Astrocyte (in vitro differentiated cells and primary cell): Measurements from ENCODE around the gene FAM222B. TPM values are rescaled to one million over a fixed set of nuclear protein-coding genes. Genes with fewer than 3 reads are reported as not detected.

Experiments used
- DNase-seq: peaks from one replicate; pipeline ENCODE4 v3.0.0-alpha.2; 2010; ENCODE audit warnings: low read depth
- FAIRE-seq: peaks from 2 replicates; lab custom pipeline; 2011; peaks lifted over from hg19 to GRCh38; lab: Jason Lieb, UNC
- H2AFZ ChIP-seq: 2 replicates; pipeline ENCODE4 v1.6.0; 2012; ENCODE audit warnings: low read depth, low read length, inconsistent platforms
- H3K27ac ChIP-seq: 2 replicates; pipeline ENCODE4 v1.5.1; 2011; ENCODE audit warnings: low read depth, low read length, inconsistent platforms
- H3K27me3 ChIP-seq: 2 replicates; pipeline ENCODE4 v1.6.0; 2011; ENCODE audit warnings: low read length, inconsistent platforms; ENCODE audit not compliant: insufficient read depth
- H3K36me3 ChIP-seq: 2 replicates; pipeline ENCODE4 v1.5.1; 2011; ENCODE audit warnings: low read length, inconsistent platforms; ENCODE audit not compliant: insufficient read depth
- H3K4me1 ChIP-seq: 2 replicates; pipeline ENCODE4 v1.5.1; 2011; ENCODE audit warnings: low read length, inconsistent platforms; ENCODE audit not compliant: insufficient read depth
- H3K4me2 ChIP-seq: 2 replicates; pipeline ENCODE4 v1.6.0; 2012; ENCODE audit warnings: low read length, inconsistent platforms
- H3K4me3 ChIP-seq: 2 replicates; pipeline ENCODE4 v1.5.1; 2011; ENCODE audit warnings: low read depth, mild to moderate bottlenecking, low read length, inconsistent platforms; ENCODE audit not compliant: insufficient read depth
- H3K79me2 ChIP-seq: 2 replicates; pipeline ENCODE4 v1.6.0; 2012; ENCODE audit warnings: mild to moderate bottlenecking, low read length, inconsistent platforms; ENCODE audit not compliant: insufficient read depth
- H3K9ac ChIP-seq: 2 replicates; pipeline ENCODE4 v1.6.0; 2012; ENCODE audit warnings: mild to moderate bottlenecking, low read length, inconsistent platforms
- H3K9me3 ChIP-seq: 2 replicates; pipeline ENCODE4 v1.5.1; 2012; ENCODE audit warnings: low read depth, mild to moderate bottlenecking, low read length, inconsistent platforms; ENCODE audit not compliant: insufficient read depth
- H4K20me1 ChIP-seq: 2 replicates; pipeline ENCODE4 v1.6.0; 2012; ENCODE audit warnings: low read length, inconsistent platforms; ENCODE audit not compliant: insufficient read depth
- H3K27ac Mint-ChIP-seq: one replicate; pipeline ENCODE4 v1.8.0; 2021; ENCODE audit warnings: mild to moderate bottlenecking, mixed read lengths; ENCODE audit not compliant: unreplicated experiment
- H3K27me3 Mint-ChIP-seq: one replicate; pipeline ENCODE4 v1.8.0; 2021; ENCODE audit warnings: low read depth, mixed read lengths; ENCODE audit not compliant: unreplicated experiment
- H3K36me3 Mint-ChIP-seq: one replicate; pipeline ENCODE4 v1.8.0; 2021; ENCODE audit warnings: low read depth, mixed read lengths; ENCODE audit not compliant: unreplicated experiment
- H3K4me1 Mint-ChIP-seq: one replicate; pipeline ENCODE4 v1.8.0; 2021; ENCODE audit warnings: low read depth, mixed read lengths; ENCODE audit not compliant: unreplicated experiment
- H3K4me3 Mint-ChIP-seq: one replicate; pipeline ENCODE4 v1.8.0; 2021; ENCODE audit warnings: mild to moderate bottlenecking, moderate library complexity, mixed read lengths; ENCODE audit not compliant: unreplicated experiment
- H3K9me3 Mint-ChIP-seq: one replicate; pipeline ENCODE4 v1.8.0; 2021; ENCODE audit warnings: mild to moderate bottlenecking, mixed read lengths; ENCODE audit not compliant: unreplicated experiment
- EZH2 ChIP-seq: IDR thresholded peaks from 2 replicates; pipeline ENCODE4 v1.6.1; 2012; ENCODE audit warnings: mild to moderate bottlenecking, low read length, inconsistent platforms; ENCODE audit not compliant: insufficient read depth
- total RNA-seq: library from RNA; stranded (reverse); gene quantifications from 2 replicates; pipeline ENCODE4 v1.2.1, GENCODE V29; 2021
- TF ChIP-seq, protein P1 (sequence below): IDR thresholded peaks from 2 replicates; pipeline ENCODE4 v1.5.1; 2011; ENCODE audit warnings: low read depth, mild to moderate bottlenecking, inconsistent platforms, low read length, moderate library complexity; ENCODE audit not compliant: insufficient read depth

Gene FAM222B
- total RNA-seq, 1 donor from 2014 or later: 53.0 TPM

DNA sequence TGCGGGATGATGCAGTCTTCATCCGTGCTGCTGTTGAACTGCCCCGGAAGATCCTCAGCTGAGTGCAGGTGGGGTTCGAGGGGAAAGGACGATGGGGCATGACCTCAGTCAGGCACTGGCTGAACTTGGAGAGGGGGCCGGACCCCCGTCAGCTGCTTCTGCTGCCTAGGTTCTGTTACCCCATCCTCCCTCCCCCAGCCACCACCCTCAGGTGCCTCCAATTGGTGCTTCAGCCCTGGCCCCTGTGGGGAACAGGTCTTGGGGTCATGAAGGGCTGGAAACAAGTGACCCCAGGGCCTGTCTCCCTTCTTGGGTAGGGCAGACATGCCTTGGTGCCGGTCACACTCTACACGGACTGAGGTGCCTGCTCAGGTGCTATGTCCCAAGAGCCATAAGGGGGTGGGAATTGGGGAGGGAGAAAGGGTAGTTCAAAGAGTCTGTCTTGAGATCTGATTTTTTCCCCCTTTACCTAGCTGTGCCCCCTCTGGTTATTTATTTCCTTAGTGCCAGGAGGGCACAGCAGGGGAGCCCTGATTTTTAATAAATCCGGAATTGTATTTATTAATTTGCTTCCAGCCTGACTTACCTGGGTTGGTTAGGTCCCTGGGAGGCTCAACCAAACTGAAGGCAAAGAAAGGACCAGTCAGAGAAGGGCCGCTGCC lies 92.9 kb downstream of the FAM222B start:
- peaks cover 79% of the 10 kb centered on the region for H4K20me1 ChIP-seq
- H3K36me3 Mint-ChIP-seq: peaks cover 12% of the 10 kb centered on the region
- peaks cover 23% of the 10 kb centered on the region for H3K36me3 ChIP-seq
- no peak overlapping the region for H3K4me3 ChIP-seq
- no peak overlapping the region for H3K4me2 ChIP-seq
- H3K27ac Mint-ChIP-seq: peak overlapping the region; percentile 87
- peaks cover 62% of the 10 kb centered on the region for H3K79me2 ChIP-seq
- H3K4me1 Mint-ChIP-seq: peaks cover 8% of the 10 kb centered on the region
- H3K9ac ChIP-seq: no peak overlapping the region
- no peak for TF ChIP-seq EZH2
- TF ChIP-seq, protein P1, sequence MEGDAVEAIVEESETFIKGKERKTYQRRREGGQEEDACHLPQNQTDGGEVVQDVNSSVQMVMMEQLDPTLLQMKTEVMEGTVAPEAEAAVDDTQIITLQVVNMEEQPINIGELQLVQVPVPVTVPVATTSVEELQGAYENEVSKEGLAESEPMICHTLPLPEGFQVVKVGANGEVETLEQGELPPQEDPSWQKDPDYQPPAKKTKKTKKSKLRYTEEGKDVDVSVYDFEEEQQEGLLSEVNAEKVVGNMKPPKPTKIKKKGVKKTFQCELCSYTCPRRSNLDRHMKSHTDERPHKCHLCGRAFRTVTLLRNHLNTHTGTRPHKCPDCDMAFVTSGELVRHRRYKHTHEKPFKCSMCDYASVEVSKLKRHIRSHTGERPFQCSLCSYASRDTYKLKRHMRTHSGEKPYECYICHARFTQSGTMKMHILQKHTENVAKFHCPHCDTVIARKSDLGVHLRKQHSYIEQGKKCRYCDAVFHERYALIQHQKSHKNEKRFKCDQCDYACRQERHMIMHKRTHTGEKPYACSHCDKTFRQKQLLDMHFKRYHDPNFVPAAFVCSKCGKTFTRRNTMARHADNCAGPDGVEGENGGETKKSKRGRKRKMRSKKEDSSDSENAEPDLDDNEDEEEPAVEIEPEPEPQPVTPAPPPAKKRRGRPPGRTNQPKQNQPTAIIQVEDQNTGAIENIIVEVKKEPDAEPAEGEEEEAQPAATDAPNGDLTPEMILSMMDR: no peak
- H3K9me3 Mint-ChIP-seq: no peaks in the 10 kb centered on the region
- no peaks in the 10 kb centered on the region for H3K27me3 ChIP-seq
- peak overlapping the region; percentile 40 for H3K4me3 Mint-ChIP-seq
- H3K27me3 Mint-ChIP-seq: no peaks in the 10 kb centered on the region
- no peaks in the 10 kb centered on the region for H3K9me3 ChIP-seq
- DNase-seq: no peak
- peaks cover 23% of the 10 kb centered on the region for H3K4me1 ChIP-seq
- H2AFZ ChIP-seq: no peak overlapping the region
- no peak overlapping the region for H3K27ac ChIP-seq
- FAIRE-seq: no peak

DNA sequence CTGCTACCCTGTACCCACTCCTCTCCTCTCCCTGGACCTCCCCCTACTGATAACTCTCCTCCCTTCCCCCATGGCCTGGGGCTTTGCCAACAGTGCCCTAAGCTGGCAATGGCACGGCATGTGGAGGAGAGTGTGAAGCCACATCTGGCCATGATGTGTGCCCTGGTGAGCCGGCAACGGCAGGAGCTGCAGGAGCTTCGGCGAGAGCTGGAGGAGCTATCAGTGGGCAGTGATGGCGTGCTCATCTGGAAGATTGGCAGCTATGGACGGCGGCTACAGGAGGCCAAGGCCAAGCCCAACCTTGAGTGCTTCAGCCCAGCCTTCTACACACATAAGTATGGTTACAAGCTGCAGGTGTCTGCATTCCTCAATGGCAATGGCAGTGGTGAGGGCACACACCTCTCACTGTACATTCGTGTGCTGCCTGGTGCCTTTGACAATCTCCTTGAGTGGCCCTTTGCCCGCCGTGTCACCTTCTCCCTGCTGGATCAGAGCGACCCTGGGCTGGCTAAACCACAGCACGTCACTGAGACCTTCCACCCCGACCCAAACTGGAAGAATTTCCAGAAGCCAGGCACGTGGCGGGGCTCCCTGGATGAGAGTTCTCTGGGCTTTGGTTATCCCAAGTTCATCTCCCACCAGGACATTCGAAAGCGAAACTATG lies 93.6 kb downstream of the FAM222B start:
- peaks cover 68% of the 10 kb centered on the region for H3K79me2 ChIP-seq
- H3K9ac ChIP-seq: no peak overlapping the region
- peaks cover 23% of the 10 kb centered on the region for H3K36me3 ChIP-seq
- no peak overlapping the region for H3K4me2 ChIP-seq
- TF ChIP-seq, protein P1: no peak
- no peak for TF ChIP-seq EZH2
- H4K20me1 ChIP-seq: peaks cover 79% of the 10 kb centered on the region
- peaks cover 23% of the 10 kb centered on the region for H3K4me1 ChIP-seq
- peak overlapping the region; percentile 58 for H3K27ac Mint-ChIP-seq
- no peak for FAIRE-seq
- no peak overlapping the region for H3K4me3 ChIP-seq
- H3K9me3 ChIP-seq: no peaks in the 10 kb centered on the region
- no peak overlapping the region for H2AFZ ChIP-seq
- H3K4me3 Mint-ChIP-seq: no peak overlapping the region
- no peaks in the 10 kb centered on the region for H3K27me3 Mint-ChIP-seq
- H3K9me3 Mint-ChIP-seq: no peaks in the 10 kb centered on the region
- no peaks in the 10 kb centered on the region for H3K27me3 ChIP-seq
- no peak for DNase-seq
- H3K36me3 Mint-ChIP-seq: peaks cover 12% of the 10 kb centered on the region
- H3K4me1 Mint-ChIP-seq: peaks cover 8% of the 10 kb centered on the region
- no peak overlapping the region for H3K27ac ChIP-seq
